Measurements from ENCODE around the gene PAPOLG. TPM values are rescaled to one million over a fixed set of nuclear protein-coding genes. Genes with fewer than 3 reads are reported as not detected.

Gene PAPOLG
- polyA plus RNA-seq, 2 of the 4 experiments (the other 2 are of a cell fraction) = 7.7 to 20.9 TPM

- FAIRE-seq = no peak
- DNase-seq (ENCODE audit: low read depth in 1 of 2, low spot score in 1 of 2) = no peak
- CTCF ChIA-PET = interaction anchor here (0.5 to 2.9 kb wide), 3 partner anchors 167 to 410 kb away, joined by 3 to 12 read pairs (median 4); no protein-coding TSS in a partner anchor
- POLR2A ChIA-PET = no interaction called here
- H3K4me1 ChIP-seq = no peaks in the 10 kb centered on the region
- no peaks in the 10 kb centered on the region for H3K9me3 ChIP-seq
- ATAC-seq = no peak
- no peak overlapping the region for H3K4me3 ChIP-seq
- H3K4me2 ChIP-seq = no peak overlapping the region
- no peak overlapping the region for H3K27ac ChIP-seq
- TF ChIP-seq RCOR1 (IDR thresholded peaks at IDR 0.05; ENCODE audit: low read depth, low read length) = no peak
- no peak for TF ChIP-seq SMC3 (IDR thresholded peaks at IDR 0.05)
- no peak for TF ChIP-seq POLR2A (IDR thresholded peaks at IDR 0.05; ENCODE audit: low read length)
- TF ChIP-seq CBX8 (IDR thresholded peaks at IDR 0.05) = no peak
- no peak for TF ChIP-seq MYC (IDR thresholded peaks at IDR 0.05; ENCODE audit: borderline replicate concordance, low read length)
- no peak for TF ChIP-seq RFX5 (IDR thresholded peaks at IDR 0.05)
- no peak for TF ChIP-seq CHD4 (IDR thresholded peaks at IDR 0.05; ENCODE audit: borderline replicate concordance)
- TF ChIP-seq, protein P1, sequence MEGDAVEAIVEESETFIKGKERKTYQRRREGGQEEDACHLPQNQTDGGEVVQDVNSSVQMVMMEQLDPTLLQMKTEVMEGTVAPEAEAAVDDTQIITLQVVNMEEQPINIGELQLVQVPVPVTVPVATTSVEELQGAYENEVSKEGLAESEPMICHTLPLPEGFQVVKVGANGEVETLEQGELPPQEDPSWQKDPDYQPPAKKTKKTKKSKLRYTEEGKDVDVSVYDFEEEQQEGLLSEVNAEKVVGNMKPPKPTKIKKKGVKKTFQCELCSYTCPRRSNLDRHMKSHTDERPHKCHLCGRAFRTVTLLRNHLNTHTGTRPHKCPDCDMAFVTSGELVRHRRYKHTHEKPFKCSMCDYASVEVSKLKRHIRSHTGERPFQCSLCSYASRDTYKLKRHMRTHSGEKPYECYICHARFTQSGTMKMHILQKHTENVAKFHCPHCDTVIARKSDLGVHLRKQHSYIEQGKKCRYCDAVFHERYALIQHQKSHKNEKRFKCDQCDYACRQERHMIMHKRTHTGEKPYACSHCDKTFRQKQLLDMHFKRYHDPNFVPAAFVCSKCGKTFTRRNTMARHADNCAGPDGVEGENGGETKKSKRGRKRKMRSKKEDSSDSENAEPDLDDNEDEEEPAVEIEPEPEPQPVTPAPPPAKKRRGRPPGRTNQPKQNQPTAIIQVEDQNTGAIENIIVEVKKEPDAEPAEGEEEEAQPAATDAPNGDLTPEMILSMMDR (IDR thresholded peaks at IDR 0.05) = no peak
Observed at GRCh38 chr2:60831921-60832320, 75.9 kb downstream of the PAPOLG start.

GRCh38 chr2:60832621-60833020, 76.6 kb downstream of the PAPOLG start:
- DNase-seq (ENCODE audit: low read depth in 1 of 2, low spot score in 1 of 2) (no peak), ATAC-seq (no peak), FAIRE-seq (no peak)
- WGBS (ENCODE audit: missing lambda C conversion rate) = 4% methylated on average over 2 of the region's 2 CpGs
- Histone ChIP-seq H3K4me3 (no peak overlapping the region), H3K4me1 (no peaks in the 10 kb centered on the region), H3K27ac (no peak overlapping the region), H3K4me2 (no peak overlapping the region), H3K9me3 (no peaks in the 10 kb centered on the region)
- ChIA-PET POLR2A (no interaction called here), CTCF (interaction anchor here (0.9 to 2.9 kb wide), 3 partner anchors 15 to 173 kb away, joined by 4 to 12 read pairs (median 4); no protein-coding TSS in a partner anchor)
- TF ChIP-seq NR3C1 (IDR thresholded peaks at IDR 0.05) (no peak), JUN (IDR thresholded peaks at IDR 0.05) (no peak), MAZ (IDR thresholded peaks at IDR 0.05; ENCODE audit: borderline replicate concordance, low read depth, low read length) (no peak), KDM5A (IDR thresholded peaks at IDR 0.05) (no peak), RCOR1 (IDR thresholded peaks at IDR 0.05; ENCODE audit: low read depth, low read length) (no peak), GATA3 (IDR thresholded peaks at IDR 0.05; ENCODE audit: borderline replicate concordance) (no peak), CBX8 (IDR thresholded peaks at IDR 0.05) (no peak), ZNF302 (CRISPR knock-in tag; IDR thresholded peaks at IDR 0.05) (no peak), TP53 (CRISPR knock-in tag; IDR thresholded peaks at IDR 0.05) (no peak), EHMT2 (IDR thresholded peaks at IDR 0.05; ENCODE audit: low read depth) (no peak), TFCP2L1 (CRISPR knock-in tag; IDR thresholded peaks at IDR 0.05) (no peak), PBX3 (IDR thresholded peaks at IDR 0.05) (no peak), USF2 (IDR thresholded peaks at IDR 0.05) (no peak)
- TF ChIP-seq, protein P1 (IDR thresholded peaks at IDR 0.05) = no peak

Measured in A549 (cell line).